Smooth muscle cell of the brain vasculature (primary cell): ENCODE results near the gene LDB3.
A peak's percentile ranks its signal among the peaks of the same experiment; 100 is the strongest.
"Not testable (repeated sequence)": the region's sequence is repeated elsewhere in the genome, so short reads cannot be mapped to it uniquely, and the experiment has no call there.

ENCODE experiments used
- DNase-seq: peaks from one replicate; pipeline ENCODE4 v3.0.0-alpha.2; 2012; ENCODE audit warnings: low read depth, low spot score

The LDB3 gene, protein sequence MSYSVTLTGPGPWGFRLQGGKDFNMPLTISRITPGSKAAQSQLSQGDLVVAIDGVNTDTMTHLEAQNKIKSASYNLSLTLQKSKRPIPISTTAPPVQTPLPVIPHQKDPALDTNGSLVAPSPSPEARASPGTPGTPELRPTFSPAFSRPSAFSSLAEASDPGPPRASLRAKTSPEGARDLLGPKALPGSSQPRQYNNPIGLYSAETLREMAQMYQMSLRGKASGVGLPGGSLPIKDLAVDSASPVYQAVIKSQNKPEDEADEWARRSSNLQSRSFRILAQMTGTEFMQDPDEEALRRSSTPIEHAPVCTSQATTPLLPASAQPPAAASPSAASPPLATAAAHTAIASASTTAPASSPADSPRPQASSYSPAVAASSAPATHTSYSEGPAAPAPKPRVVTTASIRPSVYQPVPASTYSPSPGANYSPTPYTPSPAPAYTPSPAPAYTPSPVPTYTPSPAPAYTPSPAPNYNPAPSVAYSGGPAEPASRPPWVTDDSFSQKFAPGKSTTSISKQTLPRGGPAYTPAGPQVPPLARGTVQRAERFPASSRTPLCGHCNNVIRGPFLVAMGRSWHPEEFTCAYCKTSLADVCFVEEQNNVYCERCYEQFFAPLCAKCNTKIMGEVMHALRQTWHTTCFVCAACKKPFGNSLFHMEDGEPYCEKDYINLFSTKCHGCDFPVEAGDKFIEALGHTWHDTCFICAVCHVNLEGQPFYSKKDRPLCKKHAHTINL

DNA sequence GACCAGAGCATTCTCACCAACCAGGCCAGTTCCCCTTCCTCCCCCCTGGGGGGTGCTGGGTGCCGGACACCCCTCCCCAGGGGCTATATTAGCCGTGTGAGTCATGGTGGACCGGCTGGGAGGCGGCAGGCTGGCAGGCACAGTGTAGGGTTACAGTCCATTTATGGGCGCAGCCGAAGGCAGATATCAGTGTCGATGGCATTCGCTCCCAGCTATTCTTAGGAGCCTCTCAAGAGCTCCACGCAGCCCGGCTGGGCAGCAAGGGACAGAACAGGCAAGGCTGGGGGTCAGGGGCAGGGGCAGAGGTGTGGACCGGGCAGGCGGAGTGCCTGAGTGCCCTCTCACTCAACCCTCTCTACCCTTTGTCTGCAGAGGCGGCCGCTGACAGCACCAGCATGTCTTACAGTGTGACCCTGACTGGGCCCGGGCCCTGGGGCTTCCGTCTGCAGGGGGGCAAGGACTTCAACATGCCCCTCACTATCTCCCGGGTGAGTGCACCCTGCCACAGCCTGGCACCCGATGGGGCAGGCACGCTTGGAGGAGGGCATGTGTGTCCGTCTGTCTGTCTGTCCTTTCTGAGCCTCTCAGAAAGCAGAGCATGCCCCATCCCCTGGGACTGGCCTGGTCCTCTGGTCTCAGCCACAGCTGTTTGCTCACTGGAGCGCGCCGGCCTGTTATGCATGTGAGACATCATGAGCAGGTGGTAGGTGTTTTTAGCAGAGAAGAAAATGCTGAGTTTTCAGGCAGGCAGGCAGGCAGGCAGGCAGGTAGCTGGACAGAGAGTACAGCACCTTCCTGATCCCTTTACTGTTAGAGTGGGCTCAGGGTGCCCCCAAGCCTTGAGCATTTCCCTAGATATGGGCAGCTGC is at the start of gene LDB3:
Gene LDB3 (plus strand): TSS at position 215 of the 869 bp plus-strand sequence. CDS start 181 bp downstream, at position 396.
- DNase-seq, result no peak

DNA sequence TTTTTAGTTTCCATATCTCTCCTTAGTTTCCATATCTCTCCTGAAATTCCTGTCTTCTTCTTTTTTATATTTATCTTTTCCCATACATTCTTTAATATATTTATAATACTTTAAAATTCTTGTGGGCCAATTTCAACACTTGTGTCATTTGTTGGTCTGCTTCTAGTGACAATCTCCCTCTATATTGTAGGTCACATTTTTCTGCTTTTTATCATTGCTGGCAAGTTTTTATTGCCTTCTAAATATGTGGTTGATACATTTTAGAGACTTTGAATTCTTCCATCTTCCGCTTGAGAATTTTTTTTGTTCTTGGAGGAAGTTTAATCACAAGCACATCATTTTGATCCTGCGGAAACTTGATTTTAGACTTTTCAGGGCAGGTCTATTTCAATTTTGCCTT is 40.0 kb upstream of the LDB3 start:
- DNase-seq, result no peak

DNA sequence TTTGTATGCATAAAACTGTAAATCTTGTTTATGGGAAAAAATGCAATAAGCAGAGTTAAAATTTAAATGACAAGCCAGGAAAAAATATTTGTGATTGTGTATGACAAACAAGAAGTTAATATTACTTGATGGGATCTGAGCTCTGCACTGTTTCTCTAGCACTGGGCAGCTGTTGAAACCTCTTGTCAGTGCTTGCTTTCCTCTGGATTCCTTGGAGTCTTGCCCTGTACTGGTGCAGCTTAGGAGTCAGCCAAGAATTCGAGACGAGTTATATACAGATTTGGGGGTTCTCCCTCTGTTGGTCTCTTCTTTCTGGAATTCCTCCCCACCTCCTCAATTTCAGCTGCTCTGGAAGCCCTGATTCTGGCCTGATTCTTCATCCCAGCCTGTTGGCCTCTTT is 38.2 kb upstream of the LDB3 start:
- no peak for DNase-seq

DNA sequence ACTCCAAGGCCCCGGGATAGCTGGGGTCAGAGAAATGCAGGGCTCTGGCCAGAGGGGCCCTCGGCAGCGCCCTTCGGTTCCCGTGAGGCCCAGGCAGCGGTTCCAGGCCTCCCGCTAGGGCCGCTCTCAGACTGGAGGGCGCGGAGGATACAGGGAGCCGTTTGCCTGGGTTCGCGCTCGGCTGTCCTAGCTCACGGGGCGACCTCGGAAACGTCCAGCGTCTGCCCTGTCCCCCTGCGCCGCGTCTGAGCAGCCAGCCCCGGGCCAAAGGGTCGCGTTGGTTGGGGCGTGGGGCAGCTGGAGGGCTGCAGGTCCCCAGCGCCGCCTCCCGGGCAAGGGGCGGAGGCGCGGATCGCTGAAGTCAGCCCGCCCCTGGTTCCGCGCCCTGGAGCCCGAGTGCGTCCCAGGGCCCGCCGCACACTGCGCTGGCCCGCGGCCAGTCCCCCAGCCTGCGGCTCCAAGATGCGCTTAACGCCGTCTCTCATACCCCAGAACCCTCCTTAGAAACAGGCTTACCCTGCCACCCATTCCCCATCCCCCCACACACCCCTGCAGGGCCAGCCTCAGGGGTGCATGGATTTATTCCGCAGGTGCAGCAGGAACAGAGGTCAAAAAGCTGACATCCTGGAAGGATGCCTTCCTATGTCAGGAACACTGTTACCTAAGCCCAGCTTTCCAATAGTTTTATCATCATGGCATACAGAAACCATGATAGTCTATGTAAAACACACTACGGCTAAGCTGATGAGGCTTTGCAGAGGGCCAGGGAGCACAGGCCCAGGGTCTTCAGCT is 36.1 kb upstream of the LDB3 start:
- DNase-seq, result no peak

DNA sequence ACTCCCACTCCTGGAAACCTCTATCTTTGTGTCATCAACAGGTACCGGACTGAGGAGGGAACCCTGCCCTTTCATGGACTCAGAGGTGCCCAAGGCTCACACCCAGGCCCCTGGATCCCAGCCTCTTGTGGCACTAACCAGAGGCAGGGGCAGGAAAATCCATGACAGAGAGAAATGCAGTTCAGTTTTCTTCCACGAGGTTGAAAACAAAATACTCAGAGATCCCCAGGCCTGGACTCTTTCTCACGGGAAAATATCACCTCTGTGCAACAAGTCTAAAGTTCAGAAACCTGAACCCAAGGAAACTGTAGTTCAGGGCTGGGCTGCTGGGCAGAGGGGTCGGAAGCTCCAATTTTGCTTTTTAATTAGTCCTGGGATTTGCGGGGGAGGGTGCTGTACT is 35.4 kb upstream of the LDB3 start:
- no peak for DNase-seq

DNA sequence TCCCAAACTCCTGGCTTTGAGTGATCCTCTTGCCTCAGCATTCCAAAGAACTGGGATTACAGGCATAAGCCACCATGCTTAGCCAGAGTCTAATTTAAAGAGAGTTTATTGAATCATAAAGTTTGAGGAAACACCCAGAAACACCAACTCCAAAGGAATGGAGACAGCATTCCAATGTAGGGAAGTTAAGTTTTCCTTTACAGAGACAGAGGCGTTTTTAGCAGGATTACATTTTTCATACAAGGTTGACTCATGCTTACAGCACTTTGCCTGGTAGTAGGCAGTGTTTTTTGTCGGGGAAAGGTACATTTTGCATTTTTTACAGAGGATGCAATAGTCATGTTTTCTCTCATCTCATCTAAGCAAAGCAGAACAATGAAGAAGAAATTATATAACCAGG is 32.9 kb upstream of the LDB3 start:
- DNase-seq, result no peak

DNA sequence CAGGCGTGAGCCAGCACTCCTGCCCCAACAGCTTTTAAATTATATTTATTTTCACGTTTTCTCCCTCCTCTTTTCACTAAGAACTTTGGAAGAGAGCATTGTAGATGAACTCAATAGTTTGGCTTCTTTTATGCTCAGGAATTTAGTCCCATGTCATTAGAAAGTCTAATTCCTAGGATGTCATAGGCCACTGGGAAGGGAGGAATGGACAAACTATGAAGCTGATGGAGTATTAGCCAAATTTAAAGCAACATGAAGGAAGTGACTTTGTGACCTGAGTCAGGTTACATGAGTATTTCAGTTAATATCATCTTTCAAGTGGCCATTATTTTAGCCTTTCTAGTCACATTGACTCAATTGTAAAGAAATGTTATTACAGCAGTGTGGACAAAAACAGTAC is 32.0 kb upstream of the LDB3 start:
- no peak for DNase-seq

DNA sequence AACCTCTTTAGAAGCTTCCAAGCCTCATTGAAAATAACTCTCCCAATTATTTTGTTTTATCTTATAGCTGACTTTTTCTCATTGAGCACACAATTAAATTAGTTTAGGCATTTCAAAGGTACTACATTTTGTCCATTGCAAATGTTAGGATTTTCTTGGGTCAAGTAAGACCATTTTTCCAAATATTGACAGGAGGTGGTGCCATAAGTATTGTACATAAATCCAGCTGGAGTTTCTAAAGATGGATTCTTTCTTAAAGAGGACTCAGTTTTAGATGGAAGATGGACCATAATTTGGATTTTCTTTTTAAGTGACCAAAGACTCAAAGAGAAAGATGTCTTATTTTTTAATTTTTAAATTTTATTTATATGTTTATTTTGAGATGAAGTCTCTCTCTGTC is 26.3 kb upstream of the LDB3 start:
- DNase-seq, result no peak

DNA sequence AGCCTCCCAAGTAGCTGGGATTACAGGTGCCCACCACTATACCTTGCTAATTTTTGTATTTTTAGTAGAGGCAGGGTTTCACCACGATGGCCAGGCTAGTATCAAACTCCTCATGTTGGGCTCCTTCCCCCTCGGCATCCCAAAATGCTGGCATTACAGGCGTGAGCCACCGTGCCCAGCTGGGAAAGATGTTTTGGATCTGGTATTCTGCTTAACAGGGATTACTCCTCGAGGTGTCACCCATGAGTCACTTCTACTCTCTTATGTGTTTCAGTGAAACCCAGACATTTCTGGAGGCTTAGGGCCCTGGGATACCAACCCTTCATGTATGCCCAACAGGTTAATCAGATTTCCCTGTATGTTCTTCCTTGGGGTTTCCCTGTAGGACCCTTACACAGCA is 25.8 kb upstream of the LDB3 start:
- no peak for DNase-seq

DNA sequence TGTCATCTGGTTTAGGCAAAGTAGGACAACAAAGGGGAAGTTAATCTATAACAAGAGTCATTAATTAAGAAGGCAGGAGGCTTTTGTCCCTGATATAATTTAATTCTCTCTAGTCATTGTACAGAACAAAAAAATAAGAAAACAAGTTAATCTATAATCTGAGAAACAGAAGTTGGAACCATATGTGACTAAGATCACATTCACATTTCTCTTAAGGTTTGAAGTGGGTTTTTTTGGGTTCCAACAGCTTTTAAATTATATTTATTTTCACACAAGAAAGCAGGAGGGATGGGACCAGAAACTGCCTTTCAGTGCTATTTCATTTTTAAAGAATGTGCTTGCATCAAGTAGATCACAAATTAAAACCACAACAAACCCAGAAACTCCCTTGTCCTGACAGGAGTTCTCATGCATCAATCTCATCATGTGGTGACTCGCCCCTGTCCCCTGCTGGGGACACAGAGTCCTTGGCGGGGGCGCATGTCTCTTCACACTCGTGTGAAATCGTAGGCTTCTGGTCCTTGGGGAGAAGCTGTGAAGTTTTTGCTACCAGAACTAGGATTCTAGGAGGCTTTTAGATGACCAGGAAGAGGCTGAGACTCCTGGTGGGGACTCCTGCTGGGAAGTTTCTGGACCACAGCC is 24.0 kb upstream of the LDB3 start:
- DNase-seq, result peak; percentile 35

DNA sequence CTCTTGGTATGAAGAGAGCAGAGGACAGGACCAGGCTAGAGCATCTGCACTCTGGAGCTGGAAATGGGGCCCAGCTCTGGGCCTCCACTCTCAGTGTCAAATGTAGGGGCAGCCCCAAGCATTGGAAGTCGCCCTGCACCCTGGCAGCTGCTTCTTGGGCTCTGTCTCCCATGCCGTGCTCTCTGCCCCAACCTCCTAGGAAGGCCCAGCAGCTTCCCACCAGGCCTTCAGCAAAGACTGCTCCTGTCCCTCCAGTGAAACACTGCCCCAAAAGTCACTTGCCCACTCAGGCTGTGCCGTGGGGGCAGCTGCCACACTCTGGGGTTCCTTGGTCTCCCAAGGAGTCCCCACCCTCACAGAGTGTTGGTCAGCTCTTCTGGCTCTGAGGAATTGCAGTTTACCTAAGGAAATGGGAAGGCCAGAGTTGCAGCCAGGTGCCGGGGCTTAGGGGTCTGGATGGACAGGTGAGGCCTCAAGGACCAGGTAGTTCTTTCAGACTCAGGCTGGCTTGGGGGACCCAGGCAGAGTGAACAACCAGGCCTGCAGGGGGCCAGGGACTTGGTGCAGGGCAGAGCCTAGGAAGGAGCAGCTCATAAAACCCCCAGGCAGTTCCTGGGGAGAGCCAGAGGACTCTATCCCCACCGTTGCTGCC is 23.4 kb upstream of the LDB3 start:
- no peak for DNase-seq

DNA sequence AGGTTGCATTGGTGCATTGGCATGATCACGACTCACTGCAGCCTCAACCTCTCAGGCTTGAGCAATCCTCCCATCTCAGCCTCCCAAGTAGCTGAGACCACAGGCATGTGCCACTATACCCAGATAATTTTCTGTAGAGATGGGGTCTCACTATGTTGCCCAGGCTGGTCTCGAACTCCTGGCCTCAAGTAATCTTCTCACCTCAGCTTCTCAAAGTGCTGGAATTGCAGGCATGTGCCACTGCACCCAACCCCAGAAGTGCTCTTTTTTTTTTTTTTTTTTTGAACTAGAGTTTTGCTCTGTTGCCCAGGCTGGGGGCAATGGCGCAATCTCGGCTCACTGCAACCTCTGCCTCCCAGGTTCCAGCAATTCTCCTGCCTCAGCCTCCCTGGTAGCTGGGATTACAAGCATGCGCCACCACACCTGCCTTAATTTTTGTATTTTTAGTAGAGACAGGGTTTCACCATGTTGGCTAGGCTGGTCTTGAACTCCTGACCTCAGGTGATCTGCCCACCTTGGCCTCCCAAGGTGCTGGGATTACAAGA is 22.6 kb upstream of the LDB3 start:
- not testable (repeated sequence) for DNase-seq

DNA sequence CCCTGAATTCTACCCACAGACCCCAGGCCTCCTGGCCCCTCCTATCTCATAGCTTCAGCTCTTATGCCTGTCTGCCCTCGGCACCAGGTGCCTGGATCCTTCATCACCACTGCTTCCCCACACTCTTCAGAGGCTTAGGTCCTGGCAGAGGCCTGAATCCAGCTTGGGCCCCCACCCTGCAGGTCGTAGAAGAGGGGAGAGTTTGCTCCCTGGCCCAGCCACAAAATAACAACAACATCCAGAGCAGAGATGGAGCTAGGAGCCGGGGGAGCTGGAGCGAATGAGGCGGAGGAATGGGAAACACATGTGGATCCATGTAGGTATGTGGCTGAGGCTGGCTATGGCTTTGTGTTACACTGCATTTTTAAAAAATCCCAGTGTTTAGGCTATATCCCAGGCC is 21.8 kb upstream of the LDB3 start:
- DNase-seq, result no peak

DNA sequence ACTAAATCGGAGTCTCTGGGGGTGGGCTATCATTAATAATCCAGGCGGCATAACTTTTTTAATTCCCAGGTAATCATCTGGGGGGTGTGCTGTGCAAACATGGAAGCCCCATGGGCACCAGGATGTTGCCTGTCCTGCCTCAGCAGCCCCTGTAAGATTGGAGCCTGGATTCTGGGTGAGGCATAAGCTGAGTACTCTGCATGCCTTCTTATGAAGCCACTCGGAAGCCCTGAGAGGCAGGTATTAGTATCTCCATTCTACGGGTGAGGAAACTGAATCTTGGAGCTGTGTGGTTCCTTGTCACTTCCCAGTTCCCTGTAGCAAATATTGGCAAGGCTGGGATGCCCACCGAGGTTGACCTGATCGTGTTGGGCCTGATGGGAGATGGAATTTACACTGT is 21.4 kb upstream of the LDB3 start:
- DNase-seq, result no peak

DNA sequence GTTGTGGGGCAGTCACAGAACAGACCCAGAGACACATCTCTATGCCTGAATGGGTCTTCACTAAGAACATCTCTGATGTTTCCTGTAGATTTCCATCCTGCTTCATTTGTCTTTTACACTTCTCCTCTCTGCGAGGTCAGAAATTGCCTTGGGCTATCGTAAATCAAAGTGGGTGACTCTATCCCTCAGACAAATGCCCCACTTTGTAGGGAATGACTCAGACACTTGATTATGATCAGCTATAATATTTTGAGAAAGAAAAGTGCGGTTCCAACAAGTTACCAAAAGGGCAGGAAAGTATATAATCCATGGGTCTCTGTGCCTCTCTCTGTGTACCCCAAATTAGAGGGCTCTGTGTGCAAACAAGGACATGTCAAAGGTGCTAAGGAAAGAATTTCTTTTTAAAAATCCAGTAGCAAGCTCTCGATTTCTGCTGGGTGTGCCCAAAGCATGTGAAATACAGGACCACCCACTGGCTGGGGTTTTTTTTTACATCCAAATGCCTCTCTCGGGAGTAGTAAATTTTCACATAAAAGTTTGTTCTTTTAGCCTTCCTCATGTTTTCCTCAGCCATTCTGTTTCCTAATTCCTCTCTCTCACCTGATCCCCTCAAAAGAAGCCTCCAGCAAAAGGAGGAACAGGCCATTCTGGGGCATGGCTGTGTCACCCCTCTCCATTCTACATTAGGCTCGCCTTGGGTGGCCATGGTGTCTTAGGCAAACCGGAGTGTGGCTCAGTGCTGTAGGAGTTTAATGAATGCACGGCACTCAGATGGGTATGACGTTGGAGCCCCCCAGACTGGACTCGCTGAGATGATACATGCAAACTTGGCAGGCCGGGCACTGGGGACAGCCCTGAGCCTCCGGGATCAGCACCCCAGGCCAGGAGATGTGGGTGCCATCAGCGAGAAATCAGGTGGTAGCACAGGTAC is 20.3 kb upstream of the LDB3 start:
- no peak for DNase-seq

DNA sequence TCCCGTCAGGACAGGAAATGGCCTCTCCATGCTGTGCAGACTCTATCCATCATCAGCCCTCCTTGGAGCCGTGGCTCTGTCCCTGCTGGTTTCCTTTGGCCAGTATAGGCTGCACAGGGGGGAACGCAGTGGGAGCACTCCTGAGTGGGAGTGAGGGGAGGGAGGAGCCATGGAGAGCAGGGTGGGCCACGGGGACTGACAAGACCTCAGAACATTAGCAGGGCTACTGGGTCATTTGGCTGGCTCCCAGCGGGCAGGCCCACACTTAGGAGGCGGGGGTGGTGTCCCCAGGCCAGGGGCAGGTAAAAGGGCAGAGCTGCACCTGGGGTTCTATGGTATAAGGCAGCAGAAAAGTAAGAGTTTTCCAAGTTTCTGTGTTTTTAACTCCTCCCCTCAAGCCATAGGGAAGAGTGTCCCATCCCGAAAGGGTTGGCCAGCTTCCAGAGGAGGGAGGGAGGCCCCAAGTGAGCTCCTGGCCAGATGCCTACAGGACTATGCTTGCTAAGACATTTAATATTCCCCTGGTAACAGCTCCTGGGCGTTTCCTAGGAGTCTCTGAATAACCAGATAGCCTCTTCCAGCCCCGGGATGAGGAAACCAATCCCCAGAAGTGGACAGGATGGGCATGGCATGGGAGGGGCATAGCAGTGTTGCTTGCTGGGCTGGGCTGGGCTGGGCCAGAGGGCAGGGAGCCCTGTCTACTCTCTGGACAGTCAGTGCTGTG is 19.4 kb upstream of the LDB3 start:
- DNase-seq, result peak; percentile 46

DNA sequence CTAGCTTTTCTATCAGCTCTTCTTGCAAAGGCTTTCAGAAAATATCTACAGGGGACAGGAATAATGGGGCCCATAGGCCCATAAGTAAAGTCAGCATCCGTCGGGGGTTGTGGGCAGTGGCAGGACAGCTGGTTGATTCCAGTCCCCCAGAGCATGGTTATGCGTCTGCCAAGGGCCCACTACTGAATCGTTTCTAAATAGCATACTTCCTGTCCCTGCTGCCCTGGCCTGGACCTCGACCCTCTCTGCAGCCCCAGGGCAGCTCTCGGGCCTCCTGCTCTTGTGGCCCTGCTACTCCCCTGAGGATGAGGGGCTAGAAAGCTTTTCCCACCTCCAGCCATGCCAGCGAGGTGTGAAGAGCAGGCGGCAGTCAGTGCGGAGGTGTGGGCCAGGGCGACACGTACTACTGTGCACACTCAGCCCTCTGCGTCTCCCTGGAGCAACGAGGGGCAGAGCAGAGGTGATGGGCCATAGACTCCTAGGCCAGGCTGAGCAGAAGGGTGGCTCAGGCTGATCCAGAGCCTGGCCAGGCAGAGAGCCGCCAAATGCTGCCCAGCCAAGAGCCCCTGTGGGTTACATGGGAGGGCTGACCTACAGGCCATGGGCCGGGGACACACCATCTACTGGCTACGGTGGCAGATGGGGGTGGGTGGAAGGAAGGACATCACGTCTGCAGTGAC is 18.7 kb upstream of the LDB3 start:
- DNase-seq, result no peak

DNA sequence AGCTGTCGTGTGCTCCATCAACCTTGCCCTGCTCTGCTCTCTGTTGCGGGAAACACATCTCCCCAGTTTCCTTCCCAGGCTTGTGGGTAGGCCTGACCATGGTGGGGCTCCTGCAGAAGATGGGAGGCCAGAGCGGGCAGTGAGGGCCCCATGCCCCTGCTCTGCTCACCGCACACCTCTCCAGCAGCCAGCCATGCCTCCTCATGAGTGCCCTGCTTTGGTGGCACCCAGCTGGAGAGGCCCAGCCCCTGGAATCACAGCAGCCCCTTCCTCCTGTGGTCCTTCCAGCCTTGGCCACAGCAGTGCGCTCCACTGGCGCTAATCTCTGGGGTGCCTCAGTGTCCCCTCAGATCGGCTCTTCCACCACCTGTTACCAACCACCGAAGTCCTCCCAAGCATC is 18.2 kb upstream of the LDB3 start:
- no peak for DNase-seq
